ENCODE measurements around the gene GABBR1. TPM values are rescaled to one million over a fixed set of nuclear protein-coding genes. Genes with fewer than 3 reads are reported as not detected.

The GABBR1 gene
- total RNA-seq, 4 donors from 2014 or later, result 15.0 to 49.5 (median 20.6) TPM

DNA sequence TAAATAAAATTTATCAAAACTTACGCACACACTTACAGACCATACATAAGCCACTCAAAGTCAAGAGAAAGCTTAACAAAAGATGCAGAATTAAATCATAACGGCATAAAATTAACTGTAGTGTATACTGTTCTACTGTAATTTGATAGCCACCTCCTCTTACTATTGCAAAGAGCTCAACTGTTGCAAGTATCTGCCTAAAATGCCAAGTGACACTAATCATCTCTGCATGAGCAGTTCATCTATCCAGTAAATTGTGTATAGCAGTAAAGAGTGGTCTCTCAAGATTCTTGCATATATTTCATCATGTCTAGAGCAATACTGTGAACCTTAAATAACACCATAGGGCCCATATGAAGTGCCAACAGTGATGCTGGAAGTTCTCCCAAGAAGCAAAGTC is 35.8 kb downstream of the GABBR1 start:
- no peak for DNase-seq (ENCODE audit: low spot score in 2 of 2)
- TF ChIP-seq, protein P1, sequence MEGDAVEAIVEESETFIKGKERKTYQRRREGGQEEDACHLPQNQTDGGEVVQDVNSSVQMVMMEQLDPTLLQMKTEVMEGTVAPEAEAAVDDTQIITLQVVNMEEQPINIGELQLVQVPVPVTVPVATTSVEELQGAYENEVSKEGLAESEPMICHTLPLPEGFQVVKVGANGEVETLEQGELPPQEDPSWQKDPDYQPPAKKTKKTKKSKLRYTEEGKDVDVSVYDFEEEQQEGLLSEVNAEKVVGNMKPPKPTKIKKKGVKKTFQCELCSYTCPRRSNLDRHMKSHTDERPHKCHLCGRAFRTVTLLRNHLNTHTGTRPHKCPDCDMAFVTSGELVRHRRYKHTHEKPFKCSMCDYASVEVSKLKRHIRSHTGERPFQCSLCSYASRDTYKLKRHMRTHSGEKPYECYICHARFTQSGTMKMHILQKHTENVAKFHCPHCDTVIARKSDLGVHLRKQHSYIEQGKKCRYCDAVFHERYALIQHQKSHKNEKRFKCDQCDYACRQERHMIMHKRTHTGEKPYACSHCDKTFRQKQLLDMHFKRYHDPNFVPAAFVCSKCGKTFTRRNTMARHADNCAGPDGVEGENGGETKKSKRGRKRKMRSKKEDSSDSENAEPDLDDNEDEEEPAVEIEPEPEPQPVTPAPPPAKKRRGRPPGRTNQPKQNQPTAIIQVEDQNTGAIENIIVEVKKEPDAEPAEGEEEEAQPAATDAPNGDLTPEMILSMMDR (IDR thresholded peaks at IDR 0.05), result no peak
- TF ChIP-seq POLR2A (IDR thresholded peaks at IDR 0.05), result no peak
- intact Hi-C loops (cut with DNase I; ENCODE audit: low total_unique reads), result no loop called here
- no peak overlapping the region for H3K4me3 ChIP-seq (ENCODE audit: low read depth, poor library complexity, severe bottlenecking)
- 77 to 81% methylated on average over 2 of the region's 2 CpGs for WGBS, 2 donors

DNA sequence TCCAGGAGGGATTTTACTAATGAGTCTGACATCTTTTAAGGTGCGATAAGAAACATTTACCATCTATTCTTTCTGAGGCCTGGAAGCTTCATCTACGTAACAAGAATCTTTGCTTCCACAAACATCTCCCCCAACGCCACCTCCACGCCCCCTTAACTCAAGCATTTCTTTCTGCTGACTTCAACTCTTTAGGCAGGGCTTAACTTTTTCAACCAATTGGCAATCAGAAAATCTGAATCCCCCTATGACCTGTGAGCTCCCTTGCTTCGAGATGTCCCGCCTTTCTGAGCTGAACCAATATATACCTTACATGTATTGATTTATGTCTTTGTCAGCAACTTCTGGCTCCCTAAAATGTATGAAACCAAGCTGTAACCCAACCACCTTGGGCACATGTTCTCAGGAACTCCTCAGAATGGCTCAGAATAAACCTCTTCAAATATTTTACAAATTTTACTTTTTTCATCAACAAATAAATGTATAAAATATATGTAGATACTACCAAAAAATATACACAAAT is 36.5 kb downstream of the GABBR1 start:
- 84 to 86% methylated on average over 6 of the region's 6 CpGs for WGBS, 2 donors
- intact Hi-C loops (cut with DNase I; ENCODE audit: low total_unique reads), result no loop called here
- no peak for DNase-seq (ENCODE audit: low spot score in 2 of 2)
- no peak overlapping the region for H3K4me3 ChIP-seq (ENCODE audit: low read depth, poor library complexity, severe bottlenecking)
- TF ChIP-seq, protein P1 (IDR thresholded peaks at IDR 0.05), result no peak
- no peak for TF ChIP-seq POLR2A (IDR thresholded peaks at IDR 0.05)

DNA sequence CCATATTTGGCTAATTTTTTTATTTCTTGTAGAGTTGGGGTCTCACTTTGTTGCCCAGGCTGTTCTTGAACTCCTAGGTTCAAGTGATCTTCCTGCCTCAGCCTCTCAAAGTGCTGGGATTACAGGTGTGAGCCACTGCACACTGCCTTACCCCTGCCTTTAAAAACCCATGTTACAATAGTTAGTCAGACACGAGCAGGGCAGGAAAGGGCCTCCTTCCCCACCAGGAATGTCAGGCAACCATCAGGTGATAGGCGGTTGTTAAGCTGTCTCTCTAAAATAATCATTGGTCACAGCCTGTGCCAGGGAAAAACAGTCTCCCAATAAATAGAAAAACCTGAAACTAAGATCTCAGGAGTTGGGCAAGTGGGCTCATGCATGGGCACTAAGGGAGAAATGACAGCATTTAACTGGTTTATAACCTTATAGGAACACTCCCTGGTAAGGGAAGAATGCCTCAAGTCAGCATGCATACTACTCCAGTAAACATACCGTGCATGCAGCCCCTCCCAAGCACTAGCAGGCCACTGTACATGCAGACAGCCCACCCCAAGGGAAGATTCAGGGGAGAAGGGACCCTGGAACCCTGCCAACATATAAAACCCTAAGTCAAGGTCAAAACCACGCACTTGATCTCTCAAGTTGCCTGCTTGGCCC is 39.7 kb downstream of the GABBR1 start:
- 21 to 31% methylated on average over 4 of the region's 4 CpGs for WGBS, 2 donors
- DNase-seq (ENCODE audit: low spot score in 2 of 2), result no peak
- no peak overlapping the region for H3K4me3 ChIP-seq (ENCODE audit: low read depth, poor library complexity, severe bottlenecking)
- TF ChIP-seq, protein P1 (IDR thresholded peaks at IDR 0.05), result no peak
- TF ChIP-seq POLR2A (IDR thresholded peaks at IDR 0.05), result no peak
- intact Hi-C loops (cut with DNase I; ENCODE audit: low total_unique reads), result no loop called here

DNA sequence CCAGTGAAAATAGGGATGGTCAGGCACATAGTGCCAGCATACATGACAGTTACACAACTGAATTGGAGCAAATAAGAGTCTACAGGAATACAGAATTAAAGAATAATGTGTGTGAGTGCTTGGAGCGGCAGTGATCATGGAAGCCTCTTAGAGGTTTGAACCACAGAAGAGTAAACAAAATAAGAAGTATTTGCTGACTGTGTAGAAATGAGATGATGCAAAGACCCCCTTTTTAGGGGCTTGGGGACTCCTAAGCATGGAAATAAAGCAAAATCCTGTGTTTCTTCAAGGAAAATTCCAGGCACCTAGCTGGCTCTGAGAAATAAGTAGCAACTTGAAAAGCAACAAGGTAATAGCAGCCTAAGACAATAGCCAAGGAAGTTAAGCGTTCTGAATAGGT is 41.3 kb downstream of the GABBR1 start:
- no peak overlapping the region for H3K4me3 ChIP-seq (ENCODE audit: low read depth, poor library complexity, severe bottlenecking)
- TF ChIP-seq, protein P1 (IDR thresholded peaks at IDR 0.05), result no peak
- no peak for TF ChIP-seq POLR2A (IDR thresholded peaks at IDR 0.05)
- DNase-seq (ENCODE audit: low spot score in 2 of 2), result no peak
- intact Hi-C loops (cut with DNase I; ENCODE audit: low total_unique reads), result no loop called here
- WGBS, 2 donors, result 79 to 87% methylated on average over 2 of the region's 2 CpGs

DNA sequence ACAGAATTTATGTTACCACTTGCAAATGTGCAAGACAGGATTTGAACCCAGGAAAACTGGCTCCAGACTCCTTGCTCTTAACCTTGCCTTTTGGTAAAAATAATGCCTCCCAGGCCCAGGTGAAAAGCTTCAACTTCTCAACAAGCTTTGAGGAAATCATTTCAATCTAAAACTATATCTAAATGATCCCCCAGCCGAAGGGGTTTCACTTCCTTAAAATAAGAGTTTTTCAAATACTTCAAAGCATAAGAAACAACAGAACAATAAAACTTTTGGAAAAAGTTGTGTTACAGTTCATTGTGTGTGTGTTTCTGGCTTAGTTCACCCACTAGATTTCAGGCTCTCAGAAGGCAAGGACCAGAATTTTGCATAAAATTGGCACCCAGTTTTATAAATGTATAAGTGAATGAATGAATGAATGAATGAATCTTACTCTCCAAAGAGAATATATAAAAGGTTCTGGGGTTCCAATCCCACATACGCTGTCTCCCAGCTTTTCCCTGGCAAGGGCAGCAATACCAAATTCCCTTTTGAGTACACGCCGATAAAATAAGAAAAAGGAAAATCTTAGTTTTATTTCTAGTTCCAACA is 42.7 kb downstream of the GABBR1 start:
- intact Hi-C loops (cut with DNase I; ENCODE audit: low total_unique reads), result no loop called here
- no peak for DNase-seq (ENCODE audit: low spot score in 2 of 2)
- 68 to 86% methylated on average over 4 of the region's 4 CpGs for WGBS, 2 donors
- no peak overlapping the region for H3K4me3 ChIP-seq (ENCODE audit: low read depth, poor library complexity, severe bottlenecking)
- TF ChIP-seq POLR2A (IDR thresholded peaks at IDR 0.05), result no peak
- TF ChIP-seq, protein P1 (IDR thresholded peaks at IDR 0.05), result no peak
